ENCODE data around the gene PDF.

PDF gene

DNA sequence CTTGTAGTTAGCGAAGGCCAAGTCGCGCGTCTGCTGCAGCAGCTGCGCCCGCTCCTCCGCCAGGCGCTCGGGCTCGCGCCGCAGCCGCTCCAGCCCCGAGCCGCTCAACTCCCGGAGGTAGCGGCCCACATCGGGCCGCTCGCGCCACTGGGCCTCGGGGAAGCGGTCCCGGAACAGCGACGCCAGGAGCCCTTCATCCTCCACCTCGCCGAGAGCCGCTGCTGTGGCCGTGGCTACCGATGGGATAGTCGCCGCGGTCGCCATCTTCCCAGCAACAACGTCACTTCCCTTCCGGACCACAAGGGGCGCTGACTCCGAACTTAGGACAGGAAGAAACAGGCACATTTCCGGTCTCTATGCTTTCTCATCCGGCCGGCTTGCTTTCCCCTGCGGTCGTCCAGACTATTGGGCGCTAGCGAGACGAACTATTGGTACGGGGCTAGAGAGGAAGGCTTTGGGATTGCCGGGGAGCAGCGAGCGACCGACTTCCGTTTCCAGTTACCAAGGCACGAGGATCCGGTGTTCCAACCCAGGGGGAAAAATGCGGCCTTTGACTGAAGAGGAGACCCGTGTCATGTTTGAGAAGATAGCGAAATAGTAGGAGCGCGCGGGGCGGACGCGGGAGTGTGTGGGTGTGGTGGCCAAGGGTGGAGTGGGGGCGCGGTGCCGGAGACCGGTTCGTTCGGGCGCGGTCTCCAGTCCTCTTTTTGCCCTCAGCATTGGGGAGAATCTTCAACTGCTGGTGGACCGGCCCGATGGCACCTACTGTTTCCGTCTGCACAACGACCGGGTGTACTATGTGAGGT lies 9.1 kb upstream of the PDF start, which contains the start of the genes COG8 and NIP7:
Gene COG8, minus strand, starts transcription at position 276 of the 806 bp plus-strand sequence. Its CDS starts 12 bp downstream, at position 264.
Gene NIP7, plus strand, starts transcription at position 484 of the 806 bp plus-strand sequence. Its CDS starts 58 bp downstream, at position 542.
- DNase-seq: peak; percentile 94
- peak; percentile 95 for ATAC-seq

DNA sequence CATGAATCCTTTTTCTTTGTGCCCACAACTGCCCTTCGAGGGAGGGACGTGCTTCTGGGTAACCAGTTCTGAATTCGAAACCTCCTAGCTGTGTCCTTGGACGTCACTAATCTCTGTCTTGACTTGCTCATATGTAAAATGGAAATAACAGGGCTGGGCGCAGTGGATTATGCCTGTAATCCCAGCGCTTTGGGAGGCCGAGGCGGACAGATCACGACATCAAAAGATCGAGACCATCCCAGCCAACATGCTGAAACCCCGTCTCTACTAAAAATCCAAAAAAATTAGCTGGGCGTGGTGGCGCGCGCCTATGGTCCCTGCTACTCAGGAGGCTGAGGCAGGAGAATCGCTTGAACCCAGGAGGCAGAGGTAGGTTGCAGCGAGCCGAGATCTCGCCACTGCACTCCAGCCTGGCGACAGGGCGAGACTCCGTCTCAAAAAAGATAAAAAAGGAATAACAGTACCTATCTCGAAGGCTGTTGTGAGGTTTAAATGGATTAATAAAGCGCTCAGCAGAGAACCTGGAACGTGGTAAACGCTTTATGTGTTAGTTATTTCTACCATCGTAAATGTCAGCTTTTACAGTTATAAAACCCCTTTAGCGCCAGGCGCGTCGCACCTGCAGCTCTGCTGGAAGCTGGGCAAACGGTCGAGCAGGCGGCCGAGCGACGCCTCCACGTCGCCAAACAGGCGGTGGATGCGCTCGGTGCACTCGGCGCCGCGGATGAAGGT lies 8.3 kb upstream of the PDF start:
- ATAC-seq (no peak), DNase-seq (peak; percentile 65)

DNA sequence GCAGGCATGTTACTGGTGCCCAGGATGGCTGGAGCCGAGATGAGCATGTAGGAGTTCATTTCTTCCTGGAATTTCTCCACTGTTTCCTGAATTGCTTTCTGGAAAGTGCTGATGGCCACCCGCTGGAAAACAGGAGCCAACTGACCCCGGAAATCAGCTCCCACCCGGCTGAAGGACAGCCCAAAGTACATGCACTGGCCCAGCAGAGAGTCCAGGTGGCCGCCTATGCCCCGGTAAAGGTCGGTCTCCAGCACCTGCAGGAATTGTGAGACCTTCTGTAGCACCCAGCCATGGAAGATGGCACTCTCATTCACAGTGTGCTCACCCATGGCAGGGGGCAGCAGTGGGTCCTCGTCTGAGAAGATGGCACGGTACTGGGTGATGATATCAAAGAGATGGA lies 4.3 kb upstream of the PDF start:
- DNase-seq (no peak), ATAC-seq (no peak)

DNA sequence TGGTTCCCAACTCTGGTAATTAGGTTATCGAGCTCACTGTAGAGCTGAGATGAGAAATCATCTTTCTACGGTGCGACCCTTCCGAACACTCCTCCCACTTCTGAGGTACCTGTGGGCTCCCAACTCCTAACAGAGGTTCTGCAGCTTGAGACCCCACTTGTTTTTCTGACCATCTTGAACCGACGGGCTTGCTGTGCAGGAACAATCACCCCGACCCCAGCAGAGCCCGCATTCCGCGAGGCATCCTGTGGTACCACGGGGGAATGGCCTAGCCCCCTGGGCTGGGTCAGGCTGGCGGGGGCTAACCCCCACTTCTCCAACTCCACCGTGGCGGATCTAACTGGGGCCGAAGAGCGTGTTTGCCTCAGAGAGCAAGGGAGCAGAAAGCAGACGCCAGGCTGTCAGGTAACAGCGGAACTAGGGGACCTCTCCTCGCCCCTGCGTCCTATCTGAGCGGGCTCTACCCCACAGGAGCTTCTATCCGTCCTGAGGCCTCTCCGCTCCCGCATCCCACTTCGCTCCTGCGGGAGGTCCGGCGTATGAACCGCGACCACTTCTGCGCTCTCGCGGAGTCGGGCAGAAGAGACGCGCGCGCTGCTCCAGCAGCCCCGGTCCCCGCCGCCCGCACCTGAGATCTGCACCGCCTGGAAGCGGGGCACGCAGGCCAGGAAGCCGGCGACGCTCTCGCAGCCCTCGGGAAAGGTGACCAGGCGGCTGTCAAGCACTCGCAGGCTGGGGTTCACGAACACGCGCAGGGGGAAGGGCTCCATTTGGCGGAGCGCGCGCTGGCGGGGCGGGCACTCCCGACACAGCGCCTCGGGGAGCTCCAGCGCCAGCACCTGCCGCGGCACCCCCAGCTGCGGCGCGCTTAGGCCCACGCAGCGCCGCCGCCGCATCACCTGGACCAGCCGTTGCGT lies 761 bp downstream of the PDF start:
- peak; percentile 41 for ATAC-seq
- DNase-seq: peak; percentile 50

GRCh38 chr16:69328854-69329316 lies 1.5 kb downstream of the PDF start:
- DNase-seq (no peak), ATAC-seq (no peak)

- DNase-seq: no peak
Observed at GRCh38 chr16:69327585-69328310, 2.6 kb downstream of the PDF start.

GRCh38 chr16:69326172-69326873 lies 4.1 kb downstream of the PDF start:
- DNase-seq (peak; percentile 2), ATAC-seq (no peak)

More at GRCh38 chr16:69327585-69328310, 2.6 kb downstream of the PDF start:
- no peak for ATAC-seq

DNA sequence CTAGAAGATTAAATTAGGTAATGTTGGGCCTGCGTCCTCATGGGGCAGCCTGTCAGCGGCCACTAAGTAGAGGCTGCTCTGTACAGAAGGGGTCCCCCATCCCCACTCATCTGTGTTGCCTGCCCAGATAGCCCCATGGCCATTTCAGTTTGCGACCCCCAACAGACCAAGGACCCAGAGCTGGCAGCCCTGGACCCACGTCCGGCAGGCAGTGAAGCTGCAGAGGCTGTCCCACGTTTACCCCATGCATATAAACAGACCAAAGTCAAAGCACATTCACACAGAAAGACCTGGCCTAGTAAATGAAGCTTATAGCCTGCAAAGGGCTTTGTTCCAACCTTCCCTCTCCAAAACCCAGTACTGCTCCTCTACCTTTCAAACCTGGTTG lies 4.6 kb downstream of the PDF start:
- ATAC-seq: no peak
- DNase-seq: no peak

DNA sequence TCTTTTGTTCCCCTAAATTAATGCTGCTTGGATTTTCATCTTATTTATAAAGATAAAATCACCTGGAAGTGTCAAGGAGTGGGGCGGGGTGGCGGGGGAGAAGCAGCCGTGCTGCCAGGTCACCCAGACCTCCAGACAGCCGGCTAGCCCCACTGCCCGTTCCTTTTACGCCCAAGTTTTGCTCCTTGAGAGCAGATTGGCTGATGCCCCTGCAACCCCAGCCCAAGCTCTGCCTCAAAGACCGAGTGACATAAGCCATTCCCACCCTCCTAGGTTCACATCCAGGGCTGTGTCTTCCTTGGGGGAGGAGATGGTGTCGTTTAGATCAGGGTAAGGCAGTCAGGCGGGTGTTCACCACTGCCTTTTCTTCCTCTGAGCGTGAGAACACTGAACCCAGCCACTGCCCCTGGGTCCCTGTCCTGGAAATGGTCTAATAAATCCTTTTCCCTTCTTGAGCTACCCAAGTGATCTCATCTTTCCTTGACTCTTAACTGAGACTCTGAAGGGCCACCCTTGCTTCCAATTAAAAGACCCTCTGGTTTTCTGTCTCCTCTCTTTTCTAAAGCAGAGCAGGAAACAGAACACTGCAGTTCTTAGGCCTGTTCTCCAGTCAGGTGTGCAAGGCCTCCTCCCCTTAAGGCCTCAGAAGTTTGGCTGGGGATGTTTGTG lies 5.7 kb downstream of the PDF start:
- DNase-seq (no peak), ATAC-seq (no peak)

- no peak for DNase-seq
Observed at GRCh38 chr16:69324013-69324531, 6.3 kb downstream of the PDF start.

DNA sequence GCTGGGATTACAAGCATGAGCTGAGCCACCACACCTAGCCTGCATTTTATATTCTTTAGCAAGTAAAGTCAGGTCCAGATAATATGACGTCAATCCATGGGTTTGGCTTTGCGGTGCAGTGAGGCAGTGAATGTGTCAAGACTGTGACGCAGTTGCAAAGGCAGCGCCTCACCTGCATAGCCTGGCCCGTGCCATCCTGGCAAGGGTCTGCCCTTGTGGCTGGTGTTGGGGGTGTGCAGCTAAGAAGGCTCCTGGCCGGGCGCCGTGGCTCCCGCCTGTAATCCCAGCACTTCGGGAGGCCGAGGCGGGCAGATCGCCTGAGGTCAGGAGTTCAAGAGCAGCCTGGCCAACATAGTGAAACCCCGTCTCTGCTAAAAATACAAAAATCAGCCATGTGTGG lies 7.0 kb downstream of the PDF start:
- no peak for ATAC-seq

More at GRCh38 chr16:69324013-69324531, 6.3 kb downstream of the PDF start:
- ATAC-seq: no peak

DNA sequence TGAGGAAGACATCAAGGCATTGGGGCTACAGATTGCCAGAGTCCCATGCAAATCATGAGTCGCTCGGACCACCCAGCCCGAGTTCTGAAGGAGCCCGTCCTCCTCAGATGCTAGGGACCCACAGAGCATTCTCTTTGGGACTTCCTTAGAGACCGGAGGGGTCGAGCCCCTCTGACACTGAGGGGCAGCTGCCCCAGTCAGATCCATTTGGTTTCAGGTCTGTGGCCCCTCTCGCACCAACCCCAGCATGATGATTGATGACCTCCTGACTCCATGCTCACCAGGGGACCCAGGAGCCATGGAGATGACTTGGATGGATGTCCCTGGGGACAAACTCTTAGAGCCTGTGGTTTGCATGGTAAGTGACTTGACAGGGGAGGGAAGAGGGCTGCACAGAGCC lies 8.0 kb downstream of the PDF start:
- no peak for ATAC-seq
- no peak for DNase-seq

More for the DNA sequence above, 7.0 kb downstream of the PDF start:
- DNase-seq: no peak

DNA sequence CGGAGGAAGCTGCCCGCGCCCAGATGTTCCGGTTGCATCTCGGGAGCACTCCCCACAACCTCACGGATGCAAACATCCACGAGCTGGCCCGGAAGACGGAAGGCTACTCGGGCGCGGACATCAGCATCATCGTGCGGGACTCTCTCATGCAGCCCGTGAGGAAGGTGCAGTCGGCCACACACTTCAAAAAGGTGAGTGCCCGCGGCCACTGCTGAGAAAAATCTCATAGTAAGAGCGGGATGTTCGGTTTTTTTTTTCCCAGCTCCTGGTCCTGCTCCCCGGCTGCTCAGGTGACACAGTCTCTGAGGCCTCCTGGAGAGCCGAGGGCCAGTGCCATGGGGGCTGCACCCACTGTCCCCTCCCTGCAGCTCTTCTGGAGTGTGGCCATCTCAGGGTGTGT lies 9.3 kb downstream of the PDF start:
- no peak for ATAC-seq
- DNase-seq: no peak

DNA sequence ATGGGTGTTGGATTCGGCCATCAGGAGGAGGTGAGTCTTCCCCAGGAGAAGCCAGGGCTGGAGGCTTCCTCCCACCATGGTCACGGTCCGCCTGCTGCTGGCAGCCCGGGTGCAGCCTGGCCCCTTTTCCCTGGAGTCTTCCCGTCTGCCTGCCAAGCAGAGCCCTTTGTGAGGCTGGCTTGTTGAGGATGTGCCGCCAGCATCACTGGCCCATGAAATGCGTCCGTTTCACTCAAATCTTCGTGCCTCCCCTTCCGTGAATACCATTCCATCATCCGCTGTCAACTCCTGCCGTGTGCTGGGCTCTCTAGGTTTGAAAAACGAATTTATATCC lies 9.7 kb downstream of the PDF start:
- ATAC-seq (no peak), DNase-seq (no peak)

DNA sequence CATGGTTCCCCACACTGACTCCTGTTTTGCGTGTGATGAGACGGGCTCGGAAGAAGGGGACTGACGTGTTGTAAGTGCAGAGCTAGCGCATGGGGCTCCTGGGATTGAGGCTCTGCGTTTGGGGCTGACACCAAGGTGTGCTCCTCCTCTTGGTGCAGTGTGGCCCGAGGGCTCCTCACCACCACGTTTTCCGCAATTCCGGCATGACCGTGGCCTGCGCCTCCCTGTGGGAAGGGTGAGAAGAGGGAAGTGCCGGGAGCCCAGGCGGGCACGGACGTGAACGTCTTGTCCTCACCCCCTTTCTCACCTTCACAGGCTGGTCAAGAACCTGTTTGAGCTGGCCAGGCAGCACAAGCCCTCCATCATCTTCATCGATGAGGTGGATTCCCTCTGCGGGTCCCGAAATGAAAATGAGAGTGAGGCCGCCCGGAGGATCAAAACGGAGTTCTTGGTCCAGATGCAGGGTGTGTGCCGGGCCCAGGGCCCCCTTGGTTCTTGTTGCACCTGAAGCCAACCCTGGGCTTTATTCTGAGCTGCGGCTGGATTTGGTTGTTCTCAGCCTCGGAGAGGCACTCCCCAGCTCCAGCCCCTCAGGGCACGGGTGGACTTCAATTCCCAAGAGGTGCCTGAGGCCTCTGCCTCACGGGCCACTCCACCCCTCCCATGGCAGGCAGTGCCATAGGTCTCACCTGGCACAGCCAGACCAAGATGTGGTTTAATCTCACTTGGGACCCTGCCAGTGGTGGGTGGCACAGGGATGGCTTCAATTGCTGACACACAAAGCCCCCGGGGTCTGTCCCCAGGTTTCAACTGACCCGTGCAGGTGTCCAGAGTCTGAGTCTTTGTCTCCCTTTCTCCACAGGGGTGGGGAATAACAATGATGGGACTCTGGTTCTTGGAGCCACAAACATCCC lies 10.3 kb downstream of the PDF start:
- ATAC-seq (no peak), DNase-seq (no peak)

DNA sequence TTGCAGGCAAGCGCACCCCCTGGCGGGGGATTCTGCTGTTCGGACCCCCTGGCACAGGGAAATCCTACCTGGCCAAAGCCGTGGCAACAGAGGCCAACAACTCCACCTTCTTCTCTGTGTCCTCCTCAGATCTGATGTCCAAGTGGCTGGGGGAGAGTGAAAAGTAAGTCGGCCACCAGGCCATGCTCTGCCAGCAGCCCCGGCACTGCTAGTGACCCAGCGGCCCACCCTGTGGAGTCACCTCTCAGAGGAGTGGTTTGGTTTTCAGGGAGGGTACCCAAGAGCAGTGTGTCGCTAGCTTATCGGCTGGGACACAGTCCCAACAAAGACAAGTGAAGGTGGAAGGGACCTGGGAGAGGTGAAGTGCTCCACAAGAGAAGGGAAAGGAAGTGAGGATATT lies 11.0 kb downstream of the PDF start:
- no peak for DNase-seq
- no peak for ATAC-seq

DNA sequence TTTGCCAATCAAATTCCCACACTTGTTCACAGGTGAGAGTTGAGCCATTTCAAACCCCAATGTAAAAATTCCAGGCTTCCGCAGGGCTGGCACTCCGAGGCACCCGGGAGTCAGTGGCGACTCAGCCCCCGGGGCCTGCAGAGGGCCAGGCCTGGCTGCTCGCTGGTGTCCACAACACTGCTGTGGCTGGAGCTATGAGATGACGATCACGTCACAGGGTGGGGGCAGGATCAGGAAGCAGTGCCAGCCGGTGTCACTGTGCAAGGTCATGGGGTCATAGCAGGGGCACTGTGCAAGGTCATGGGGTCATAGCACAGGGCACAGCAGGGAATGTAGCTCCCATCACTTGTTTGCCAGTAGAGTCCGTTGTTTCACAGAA lies 11.5 kb downstream of the PDF start:
- DNase-seq (no peak), ATAC-seq (no peak)

DNA sequence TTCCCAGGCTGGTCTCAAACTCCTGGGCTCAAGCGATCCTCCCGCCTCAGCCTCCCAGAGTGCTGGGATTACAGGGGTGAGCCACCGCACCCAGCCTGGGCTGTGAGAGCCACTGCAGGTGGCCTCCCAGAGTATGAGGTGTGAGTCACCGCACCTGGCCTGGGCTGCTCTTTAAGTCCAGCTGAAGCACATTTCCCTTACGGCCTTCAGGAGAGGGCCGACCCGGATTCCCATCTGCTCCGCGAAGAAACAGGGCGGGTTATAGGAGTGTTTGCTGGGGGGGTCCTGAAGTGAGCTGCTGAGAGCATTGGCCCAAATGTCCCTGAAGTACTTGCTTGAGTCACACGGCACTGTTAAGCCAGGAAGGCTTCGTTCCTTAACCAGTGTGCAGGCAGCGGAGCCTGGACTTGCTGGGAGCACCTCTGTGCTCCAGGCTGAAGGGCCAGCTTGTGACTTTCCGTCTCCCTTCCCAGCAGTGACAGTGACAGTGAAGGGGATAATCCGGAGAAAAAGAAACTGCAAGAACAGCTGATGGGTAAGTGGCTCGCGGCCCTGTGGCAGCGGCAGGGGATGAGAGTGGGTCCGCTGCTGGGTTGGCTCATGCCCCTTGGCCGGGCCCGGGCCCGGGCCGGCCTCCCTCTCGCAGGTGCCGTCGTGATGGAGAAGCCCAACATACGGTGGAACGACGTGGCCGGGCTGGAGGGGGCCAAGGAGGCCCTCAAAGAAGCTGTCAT lies 12.0 kb downstream of the PDF start:
- no peak for ATAC-seq
- no peak for DNase-seq
